ENCODE measurements around the gene PRKCE. TPM values are rescaled to one million over a fixed set of nuclear protein-coding genes. Genes with fewer than 3 reads are reported as not detected.

Gene PRKCE
- 10 to 100 TPM; 21.7 to 26.9 TPM for total RNA-seq
- long read RNA-seq, donor 1, partial matches to known transcripts, result 2 of 9 reads
- long read RNA-seq, donor 1, other reads (novel, unspliced or antisense), result 7 of 9 reads
- long read RNA-seq, donor 2, partial matches to known transcripts, result 1 of 15 reads
- long read RNA-seq, donor 2, other reads (novel, unspliced or antisense), result 14 of 15 reads

- DNase-seq (ENCODE audit: low spot score), result peak; percentile 92
Observed at GRCh38 chr2:45651415-45652089, at the start of gene PRKCE. PRKCE (plus strand) TSS chr2:45651675.

GRCh38 chr2:45602624-45603023, 48.9 kb upstream of the PRKCE start:
- DNase-seq (ENCODE audit: low spot score), result no peak
- intact Hi-C loops (cut with DNase I), result no loop called here

More at GRCh38 chr2:45651415-45652089, at the start of gene PRKCE:
- intact Hi-C loops (cut with DNase I), result loop anchor here in 1 of 2 donors (5.0 kb wide), 1 partner anchor 121 kb away; no protein-coding TSS in a partner anchor

- DNase-seq (ENCODE audit: low spot score), result no peak
- intact Hi-C loops (cut with DNase I), result no loop called here
Observed at GRCh38 chr2:45605116-45605515, 46.4 kb upstream of the PRKCE start.

- no peak for DNase-seq (ENCODE audit: low spot score)
- intact Hi-C loops (cut with DNase I), result no loop called here
Observed at GRCh38 chr2:45606796-45607195, 44.7 kb upstream of the PRKCE start.

- no peak for DNase-seq (ENCODE audit: low spot score)
- intact Hi-C loops (cut with DNase I), result no loop called here
Observed at GRCh38 chr2:45607701-45608100, 43.8 kb upstream of the PRKCE start.

- DNase-seq (ENCODE audit: low spot score), result no peak
- intact Hi-C loops (cut with DNase I), result no loop called here
Observed at GRCh38 chr2:45610281-45611019, 41.0 kb upstream of the PRKCE start.

- intact Hi-C loops (cut with DNase I), result no loop called here
- DNase-seq (ENCODE audit: low spot score), result peak; percentile 98
Observed at GRCh38 chr2:45611020-45611859, 40.2 kb upstream of the PRKCE start, which contains the start of gene SRBD1. SRBD1 (minus strand) TSS chr2:45611267; CDS start chr2:45605441, 5,826 bp downstream.

- intact Hi-C loops (cut with DNase I), result no loop called here
- DNase-seq (ENCODE audit: low spot score), result no peak
Observed at GRCh38 chr2:45612285-45612684, 39.2 kb upstream of the PRKCE start.

- no peak for DNase-seq (ENCODE audit: low spot score)
- intact Hi-C loops (cut with DNase I), result no loop called here
Observed at GRCh38 chr2:45612731-45613130, 38.7 kb upstream of the PRKCE start.

GRCh38 chr2:45614330-45614729, 37.1 kb upstream of the PRKCE start:
- intact Hi-C loops (cut with DNase I), result no loop called here

GRCh38 chr2:45614871-45615415, 36.5 kb upstream of the PRKCE start:
- intact Hi-C loops (cut with DNase I), result no loop called here

More at GRCh38 chr2:45614330-45614729, 37.1 kb upstream of the PRKCE start:
- no peak for DNase-seq (ENCODE audit: low spot score)

GRCh38 chr2:45616658-45617411, 34.6 kb upstream of the PRKCE start:
- no peak for DNase-seq (ENCODE audit: low spot score)
- intact Hi-C loops (cut with DNase I), result no loop called here

More at GRCh38 chr2:45614871-45615415, 36.5 kb upstream of the PRKCE start:
- DNase-seq (ENCODE audit: low spot score), result no peak

- no peak for DNase-seq (ENCODE audit: low spot score)
- intact Hi-C loops (cut with DNase I), result no loop called here
Observed at GRCh38 chr2:45617496-45617895, 34.0 kb upstream of the PRKCE start.

GRCh38 chr2:45622336-45623075, 29.0 kb upstream of the PRKCE start:
- intact Hi-C loops (cut with DNase I), result no loop called here
- no peak for DNase-seq (ENCODE audit: low spot score)

- intact Hi-C loops (cut with DNase I), result no loop called here
- DNase-seq (ENCODE audit: low spot score), result no peak
Observed at GRCh38 chr2:45623098-45623497, 28.4 kb upstream of the PRKCE start.

GRCh38 chr2:45625824-45626223, 25.7 kb upstream of the PRKCE start:
- no peak for DNase-seq (ENCODE audit: low spot score)
- intact Hi-C loops (cut with DNase I), result no loop called here

- intact Hi-C loops (cut with DNase I), result no loop called here
- no peak for DNase-seq (ENCODE audit: low spot score)
Observed at GRCh38 chr2:45626387-45627221, 24.9 kb upstream of the PRKCE start.

All from posterior vena cava (tissue), 2 donors.